CD14-positive monocyte (primary cell): ENCODE measurements around the gene HSPH1. TPM values are rescaled to one million over a fixed set of nuclear protein-coding genes. Genes with fewer than 3 reads are reported as not detected.

Source experiments
- DNase-seq, 3 donors: peaks; one replicate each; pipeline ENCODE4 v3.0.0-alpha.2; 2011 to 2022
- H2AFZ ChIP-seq: 2 replicates; pipeline ENCODE4 v1.6.0; 2012; ENCODE audit warnings: mild to moderate bottlenecking, low read depth, low read length, inconsistent platforms; ENCODE audit not compliant: insufficient read depth, poor library complexity, severe bottlenecking
- H3K27ac ChIP-seq, 2 donors: 1 replicate in 1 of 2; 2 replicates in 1 of 2; pipeline ENCODE4 v1.5.1; 2012 to 2013; ENCODE audit warnings: low read length in 2 of 2, control low read depth in 1 of 2, inconsistent platforms in 1 of 2, low read depth in 1 of 2, mild to moderate bottlenecking in 1 of 2
- H3K27me3 ChIP-seq, 2 donors: one replicate each; pipeline versions ENCODE4 v1.6.0 to v1.6.1; 2011 to 2013; ENCODE audit warnings: low read length in 2 of 2; ENCODE audit not compliant: control insufficient read depth in 2 of 2, insufficient read depth in 2 of 2
- H3K36me3 ChIP-seq, 2 donors: replicated peaks in 1 of 2; 1 replicate in 1 of 2; 2 replicates in 1 of 2; pipeline versions ENCODE4 v1.5.1 to v1.6.1; 2012 to 2013; ENCODE audit warnings: low read length in 2 of 2, control low read depth in 1 of 2, inconsistent platforms in 1 of 2, mild to moderate bottlenecking in 1 of 2; ENCODE audit not compliant: insufficient read depth in 2 of 2, control insufficient read depth in 1 of 2
- H3K4me1 ChIP-seq, 2 donors: 1 replicate in 1 of 2; 2 replicates in 1 of 2; pipeline versions ENCODE4 v1.5.1 to v1.6.1; 2012 to 2013; ENCODE audit warnings: low read length in 2 of 2, control low read depth in 1 of 2, inconsistent platforms in 1 of 2, mild to moderate bottlenecking in 1 of 2, moderate library complexity in 1 of 2; ENCODE audit not compliant: insufficient read depth in 2 of 2, control insufficient read depth in 1 of 2
- H3K4me2 ChIP-seq: replicated peaks from 2 replicates; pipeline ENCODE3; 2012; ENCODE audit warnings: low read length, moderate library complexity, mild to moderate bottlenecking; ENCODE audit not compliant: poor library complexity, severe bottlenecking; ENCODE audit errors: extremely low read depth
- H3K4me3 ChIP-seq, 3 experiments: fragments of 200-600 bp in 1 of 3; sonication (generic) in 1 of 3; replicated peaks in 1 of 3; 1 replicate in 2 of 3; 2 replicates in 1 of 3; pipeline ENCODE4 v1.5.1; 2011 to 2013; ENCODE audit warnings: low read length in 3 of 3, mild to moderate bottlenecking in 3 of 3, control low read depth in 2 of 3, low read depth in 2 of 3, inconsistent platforms in 1 of 3, moderate library complexity in 1 of 3
- H3K79me2 ChIP-seq: 2 replicates; pipeline ENCODE4 v1.6.0; 2012; ENCODE audit warnings: mild to moderate bottlenecking, control low read depth, inconsistent platforms, low read length, moderate library complexity; ENCODE audit not compliant: insufficient read depth
- H3K9ac ChIP-seq: 2 replicates; pipeline ENCODE4 v1.6.0; 2017; ENCODE audit warnings: low read length, mild to moderate bottlenecking; ENCODE audit not compliant: insufficient read depth, poor library complexity, severe bottlenecking
- H3K9me3 ChIP-seq, 2 donors: replicated peaks in 1 of 2; 1 replicate in 1 of 2; 2 replicates in 1 of 2; pipeline versions ENCODE4 v1.5.1 to v1.6.1; 2012 to 2013; ENCODE audit warnings: low read length in 2 of 2, control low read depth in 1 of 2; ENCODE audit not compliant: control insufficient read depth in 1 of 2, insufficient read depth in 1 of 2
- H4K20me1 ChIP-seq: 2 replicates; pipeline ENCODE4 v1.6.0; 2012; ENCODE audit warnings: mild to moderate bottlenecking, low read length, control low read depth, moderate library complexity; ENCODE audit not compliant: insufficient read depth
- H3K27ac Mint-ChIP-seq, 7 donors: one replicate each; pipeline ENCODE4 v1.8.0; 2020; ENCODE audit warnings: mild to moderate bottlenecking in 7 of 7, mixed read lengths in 7 of 7, moderate library complexity in 6 of 7, inconsistent platforms in 2 of 7
- H3K27me3 Mint-ChIP-seq, 3 donors: one replicate each; pipeline ENCODE4 v1.8.0; 2021 to 2022; ENCODE audit warnings: low read depth in 3 of 3, mild to moderate bottlenecking in 3 of 3, mixed read lengths in 3 of 3, moderate library complexity in 3 of 3, inconsistent platforms in 1 of 3
- H3K36me3 Mint-ChIP-seq, 2 donors: one replicate each; pipeline ENCODE4 v1.8.0; 2020; ENCODE audit warnings: mixed read lengths in 2 of 2, inconsistent platforms in 1 of 2, mild to moderate bottlenecking in 1 of 2
- H3K4me1 Mint-ChIP-seq: one replicate; pipeline ENCODE4 v1.8.0; 2020; ENCODE audit warnings: mild to moderate bottlenecking, mixed read lengths
- H3K4me3 Mint-ChIP-seq, 2 donors: one replicate each; pipeline ENCODE4 v1.8.0; 2020; ENCODE audit warnings: mild to moderate bottlenecking in 2 of 2, mixed read lengths in 2 of 2, moderate library complexity in 1 of 2
- H3K9me3 Mint-ChIP-seq, 7 donors: one replicate each; pipeline ENCODE4 v1.8.0; 2020 to 2022; ENCODE audit warnings: mixed read lengths in 7 of 7, mild to moderate bottlenecking in 6 of 7, moderate library complexity in 6 of 7, inconsistent platforms in 2 of 7
- CTCF ChIP-seq: fragments of 200-600 bp; IDR thresholded peaks from one replicate; pipeline ENCODE4 v1.8.0; 2022; ENCODE audit warnings: antibody characterized with exemption, mild to moderate bottlenecking
- WGBS: methylation state at CpG from one replicate; pipeline ENCODE4 v1.1.5; 2013; ENCODE audit warnings: missing lambda C conversion rate; ENCODE audit not compliant: insufficient coverage; 5-methylcytosine and 5-hydroxymethylcytosine counted together
- intact Hi-C, 2 donors: fragments of 100-400 bp; cut with micrococcal nuclease; formaldehyde crosslinking; loops; one replicate each; pipeline versions ENCODE4 v1.15.0 to v1.15.1; 2023
- polyA plus RNA-seq, 3 donors: library from polyadenylated mRNA; depleted of rRNA in 1 of 3; unstranded in 2 of 3; stranded (reverse) in 1 of 3; fragments of 300-500 nt in 2 of 3; fragments of >200 nt in 1 of 3; fragmentation: Illumina TruSeq in 2 of 3; gene quantifications; 1 replicate in 2 of 3; 2 replicates in 1 of 3; pipeline ENCODE4 v1.2.3, GENCODE V29; 2012 to 2021

HSPH1 gene
- polyA plus RNA-seq, 3 donors = 7.4 to 11.3 (median 9.1) TPM

DNA sequence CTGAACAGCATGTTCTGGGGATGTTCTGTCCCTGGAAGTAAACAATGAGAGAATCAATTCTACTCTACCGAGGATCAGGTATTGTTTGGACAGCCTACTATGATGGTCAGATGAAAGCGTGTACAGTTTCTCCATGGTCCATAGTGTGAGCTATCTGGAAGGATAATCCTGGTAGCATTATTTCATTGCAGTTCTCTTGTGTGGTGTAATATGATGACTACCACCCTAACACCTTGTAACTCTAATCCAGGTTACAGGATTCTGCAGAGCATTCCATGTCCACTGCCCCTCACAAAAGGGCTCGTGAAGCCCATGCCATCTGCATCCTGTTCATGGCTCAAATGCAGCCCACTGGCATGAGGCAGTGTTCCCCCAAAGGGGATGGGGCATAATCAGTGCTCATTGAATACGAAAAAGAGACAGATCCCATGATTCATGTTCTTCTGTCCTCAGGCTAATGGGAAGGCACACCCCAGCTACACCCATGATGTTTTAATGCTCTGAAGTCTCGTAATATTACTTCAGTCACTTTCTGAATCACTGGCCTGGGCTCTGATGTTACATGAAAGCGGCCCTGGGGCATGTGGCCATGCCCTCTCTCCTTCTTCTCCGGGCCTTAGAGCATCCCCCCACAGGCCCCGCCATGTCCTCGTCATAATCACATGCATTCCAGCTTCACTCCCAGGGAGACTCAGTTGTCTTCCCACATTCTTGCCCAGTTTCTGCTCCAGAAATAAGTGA lies 68.4 kb downstream of the HSPH1 start:
- peaks cover 15% of the 10 kb centered on the region for H3K4me1 Mint-ChIP-seq
- TF ChIP-seq CTCF = no peak
- Histone ChIP-seq H3K4me2 (no peak overlapping the region), H3K9me3 (no peaks in the 10 kb centered on the region), H3K4me3 (no peak overlapping the region), H4K20me1 (no peaks in the 10 kb centered on the region), H3K36me3 (no peaks in the 10 kb centered on the region), H3K79me2 (no peaks in the 10 kb centered on the region), H3K27ac (no peak overlapping the region), H3K4me1 (no peaks in the 10 kb centered on the region), H3K27me3 (no peaks in the 10 kb centered on the region), H3K9ac (no peak overlapping the region), H2AFZ (no peak overlapping the region)
- no peak overlapping the region for H3K4me3 Mint-ChIP-seq
- peaks cover 4 to 14% (median 14%) of the 10 kb centered on the region in 3 donors for H3K27me3 Mint-ChIP-seq
- 100% methylated on average over 5 of the region's 9 CpGs for WGBS
- H3K27ac Mint-ChIP-seq = no peak overlapping the region
- H3K9me3 Mint-ChIP-seq = peaks cover 0 to 8% (median 0%) of the 10 kb centered on the region in 7 donors
- H3K36me3 Mint-ChIP-seq = no peaks in the 10 kb centered on the region
- no peak for DNase-seq
- intact Hi-C loops = no loop called here

GRCh38 chr13:31092646-31093045 lies 69.1 kb downstream of the HSPH1 start:
- peaks cover 15% of the 10 kb centered on the region for H3K4me1 Mint-ChIP-seq
- no peak overlapping the region for H3K4me3 ChIP-seq
- no peaks in the 10 kb centered on the region for H3K36me3 ChIP-seq
- H3K9me3 ChIP-seq = no peaks in the 10 kb centered on the region
- DNase-seq = peak in 1 of 3 donors; percentile 17
- H4K20me1 ChIP-seq = no peaks in the 10 kb centered on the region
- H3K4me2 ChIP-seq = no peak overlapping the region
- no peak overlapping the region for H3K9ac ChIP-seq
- no peak overlapping the region for H3K27ac ChIP-seq
- H3K9me3 Mint-ChIP-seq = peaks cover 0 to 4% (median 0%) of the 10 kb centered on the region in 7 donors
- no peak for TF ChIP-seq CTCF
- H3K36me3 Mint-ChIP-seq = no peaks in the 10 kb centered on the region
- peaks cover 4 to 14% (median 11%) of the 10 kb centered on the region in 3 donors for H3K27me3 Mint-ChIP-seq
- H3K27ac Mint-ChIP-seq = no peak overlapping the region
- H3K27me3 ChIP-seq = no peaks in the 10 kb centered on the region
- no peaks in the 10 kb centered on the region for H3K4me1 ChIP-seq
- no peak overlapping the region for H3K4me3 Mint-ChIP-seq
- intact Hi-C loops = no loop called here
- H3K79me2 ChIP-seq = no peaks in the 10 kb centered on the region
- no CpG with 5 or more reads among the region's 5 CpGs for WGBS
- H2AFZ ChIP-seq = no peak overlapping the region
